ENCODE results near the gene PPP2R5A. TPM values are rescaled to one million over a fixed set of nuclear protein-coding genes. Genes with fewer than 3 reads are reported as not detected.

The PPP2R5A gene
- total and polyA plus RNA-seq, 2 of the 13 experiments (the other 11 are each of a cell fraction or from before 2014, with no cell fraction given): 22.0 to 31.4 TPM

DNA sequence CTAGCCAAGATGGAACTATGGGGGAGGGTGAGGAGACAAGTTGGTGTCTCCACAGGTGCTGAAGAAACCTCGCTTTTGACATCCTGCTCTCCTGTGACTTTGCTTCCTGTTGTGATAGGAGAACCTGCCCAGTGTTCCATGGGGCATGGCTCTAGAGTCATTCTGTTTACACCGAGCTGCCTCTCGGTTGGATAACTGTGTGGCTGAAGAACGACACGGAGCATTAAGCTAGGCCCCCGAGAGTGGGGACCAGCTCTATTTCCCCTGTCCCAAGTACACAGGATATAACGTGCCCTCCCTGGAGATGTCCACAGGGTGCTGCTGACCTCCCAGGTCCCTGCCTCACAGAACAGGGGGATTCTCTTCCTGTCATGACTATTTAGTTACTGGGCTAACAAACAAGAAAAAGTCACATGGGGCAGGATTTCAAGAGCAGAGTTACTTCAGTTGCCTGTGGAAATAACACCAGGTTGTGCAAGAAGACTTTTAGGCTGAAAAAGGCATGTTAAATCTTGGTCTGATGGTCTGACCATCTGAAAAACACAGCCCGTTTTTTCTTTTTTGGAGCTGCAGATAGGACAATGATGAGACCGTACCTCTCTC, 29.4 kb upstream of the PPP2R5A start (continued):
- TF ChIP-seq, protein P1, sequence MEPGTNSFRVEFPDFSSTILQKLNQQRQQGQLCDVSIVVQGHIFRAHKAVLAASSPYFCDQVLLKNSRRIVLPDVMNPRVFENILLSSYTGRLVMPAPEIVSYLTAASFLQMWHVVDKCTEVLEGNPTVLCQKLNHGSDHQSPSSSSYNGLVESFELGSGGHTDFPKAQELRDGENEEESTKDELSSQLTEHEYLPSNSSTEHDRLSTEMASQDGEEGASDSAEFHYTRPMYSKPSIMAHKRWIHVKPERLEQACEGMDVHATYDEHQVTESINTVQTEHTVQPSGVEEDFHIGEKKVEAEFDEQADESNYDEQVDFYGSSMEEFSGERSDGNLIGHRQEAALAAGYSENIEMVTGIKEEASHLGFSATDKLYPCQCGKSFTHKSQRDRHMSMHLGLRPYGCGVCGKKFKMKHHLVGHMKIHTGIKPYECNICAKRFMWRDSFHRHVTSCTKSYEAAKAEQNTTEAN (CRISPR knock-in tag; conservative IDR thresholded peaks at IDR 0.05): 0 out of 2 replicates have a peak, but pooled peaks have one; percentile 27
- TF ChIP-seq, protein P2, sequence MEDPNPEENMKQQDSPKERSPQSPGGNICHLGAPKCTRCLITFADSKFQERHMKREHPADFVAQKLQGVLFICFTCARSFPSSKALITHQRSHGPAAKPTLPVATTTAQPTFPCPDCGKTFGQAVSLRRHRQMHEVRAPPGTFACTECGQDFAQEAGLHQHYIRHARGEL (CRISPR knock-in tag; IDR thresholded peaks at IDR 0.05): no peak
- TF ChIP-seq NCOR1 (IDR thresholded peaks at IDR 0.05; ENCODE audit: borderline replicate concordance, low read length) (no peak; the same call in 1 of the 2 replicates), ZFP82 (CRISPR knock-in tag; IDR thresholded peaks at IDR 0.05; ENCODE audit: borderline replicate concordance) (no peak), TOE1 (CRISPR knock-in tag; IDR thresholded peaks at IDR 0.05) (no peak), NR2F2 (IDR thresholded peaks at IDR 0.05; ENCODE audit: borderline replicate concordance, low read depth) (0 out of 2 replicates have a peak, but pooled peaks have one; percentile 5), ZNF484 (CRISPR knock-in tag; IDR thresholded peaks at IDR 0.05; ENCODE audit: borderline replicate concordance, low read depth) (no peak), PPARG (CRISPR knock-in tag; conservative IDR thresholded peaks at IDR 0.05) (no peak), ZNF549 (CRISPR knock-in tag; IDR thresholded peaks at IDR 0.05) (no peak), ZBTB42 (CRISPR knock-in tag; IDR thresholded peaks at IDR 0.05) (no peak), GZF1 (CRISPR knock-in tag; IDR thresholded peaks at IDR 0.05) (no peak), ISX (CRISPR knock-in tag; conservative IDR thresholded peaks at IDR 0.05) (no peak), NFYC (CRISPR knock-in tag; IDR thresholded peaks at IDR 0.05) (no peak; the same call in 1 of the 2 replicates), SPEN (CRISPR knock-in tag; IDR thresholded peaks at IDR 0.05; ENCODE audit: low read depth) (no peak)
- TF ChIP-seq, protein P3, sequence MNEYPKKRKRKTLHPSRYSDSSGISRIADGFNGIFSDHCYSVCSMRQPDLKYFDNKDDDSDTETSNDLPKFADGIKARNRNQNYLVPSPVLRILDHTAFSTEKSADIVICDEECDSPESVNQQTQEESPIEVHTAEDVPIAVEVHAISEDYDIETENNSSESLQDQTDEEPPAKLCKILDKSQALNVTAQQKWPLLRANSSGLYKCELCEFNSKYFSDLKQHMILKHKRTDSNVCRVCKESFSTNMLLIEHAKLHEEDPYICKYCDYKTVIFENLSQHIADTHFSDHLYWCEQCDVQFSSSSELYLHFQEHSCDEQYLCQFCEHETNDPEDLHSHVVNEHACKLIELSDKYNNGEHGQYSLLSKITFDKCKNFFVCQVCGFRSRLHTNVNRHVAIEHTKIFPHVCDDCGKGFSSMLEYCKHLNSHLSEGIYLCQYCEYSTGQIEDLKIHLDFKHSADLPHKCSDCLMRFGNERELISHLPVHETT (CRISPR knock-in tag; conservative IDR thresholded peaks at IDR 0.05): 0 out of 2 replicates have a peak, but pooled peaks have one; percentile 33
- TF ChIP-seq, protein P4, sequence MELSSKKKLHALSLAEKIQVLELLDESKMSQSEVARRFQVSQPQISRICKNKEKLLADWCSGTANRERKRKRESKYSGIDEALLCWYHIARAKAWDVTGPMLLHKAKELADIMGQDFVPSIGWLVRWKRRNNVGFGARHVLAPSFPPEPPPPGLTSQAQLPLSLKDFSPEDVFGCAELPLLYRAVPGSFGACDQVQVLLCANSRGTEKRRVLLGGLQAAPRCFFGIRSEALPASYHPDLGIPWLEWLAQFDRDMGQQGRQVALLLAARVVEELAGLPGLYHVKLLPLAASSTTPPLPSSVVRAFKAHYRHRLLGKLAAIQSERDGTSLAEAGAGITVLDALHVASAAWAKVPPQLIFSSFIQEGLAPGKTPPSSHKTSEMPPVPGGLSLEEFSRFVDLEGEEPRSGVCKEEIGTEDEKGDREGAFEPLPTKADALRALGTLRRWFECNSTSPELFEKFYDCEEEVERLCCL (CRISPR knock-in tag; IDR thresholded peaks at IDR 0.05; ENCODE audit: borderline replicate concordance): no peak
- TF ChIP-seq, protein P5, sequence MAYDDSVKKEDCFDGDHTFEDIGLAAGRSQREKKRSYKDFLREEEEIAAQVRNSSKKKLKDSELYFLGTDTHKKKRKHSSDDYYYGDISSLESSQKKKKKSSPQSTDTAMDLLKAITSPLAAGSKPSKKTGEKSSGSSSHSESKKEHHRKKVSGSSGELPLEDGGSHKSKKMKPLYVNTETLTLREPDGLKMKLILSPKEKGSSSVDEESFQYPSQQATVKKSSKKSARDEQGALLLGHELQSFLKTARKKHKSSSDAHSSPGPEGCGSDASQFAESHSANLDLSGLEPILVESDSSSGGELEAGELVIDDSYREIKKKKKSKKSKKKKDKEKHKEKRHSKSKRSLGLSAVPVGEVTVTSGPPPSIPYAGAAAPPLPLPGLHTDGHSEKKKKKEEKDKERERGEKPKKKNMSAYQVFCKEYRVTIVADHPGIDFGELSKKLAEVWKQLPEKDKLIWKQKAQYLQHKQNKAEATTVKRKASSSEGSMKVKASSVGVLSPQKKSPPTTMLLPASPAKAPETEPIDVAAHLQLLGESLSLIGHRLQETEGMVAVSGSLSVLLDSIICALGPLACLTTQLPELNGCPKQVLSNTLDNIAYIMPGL (CRISPR knock-in tag; IDR thresholded peaks at IDR 0.05; ENCODE audit: borderline replicate concordance in 1 of 2, low read depth in 1 of 2): peak in 1 of 2 experiments; percentile 33; a peak in 1 of 4 replicates
- TF ChIP-seq, protein P6, sequence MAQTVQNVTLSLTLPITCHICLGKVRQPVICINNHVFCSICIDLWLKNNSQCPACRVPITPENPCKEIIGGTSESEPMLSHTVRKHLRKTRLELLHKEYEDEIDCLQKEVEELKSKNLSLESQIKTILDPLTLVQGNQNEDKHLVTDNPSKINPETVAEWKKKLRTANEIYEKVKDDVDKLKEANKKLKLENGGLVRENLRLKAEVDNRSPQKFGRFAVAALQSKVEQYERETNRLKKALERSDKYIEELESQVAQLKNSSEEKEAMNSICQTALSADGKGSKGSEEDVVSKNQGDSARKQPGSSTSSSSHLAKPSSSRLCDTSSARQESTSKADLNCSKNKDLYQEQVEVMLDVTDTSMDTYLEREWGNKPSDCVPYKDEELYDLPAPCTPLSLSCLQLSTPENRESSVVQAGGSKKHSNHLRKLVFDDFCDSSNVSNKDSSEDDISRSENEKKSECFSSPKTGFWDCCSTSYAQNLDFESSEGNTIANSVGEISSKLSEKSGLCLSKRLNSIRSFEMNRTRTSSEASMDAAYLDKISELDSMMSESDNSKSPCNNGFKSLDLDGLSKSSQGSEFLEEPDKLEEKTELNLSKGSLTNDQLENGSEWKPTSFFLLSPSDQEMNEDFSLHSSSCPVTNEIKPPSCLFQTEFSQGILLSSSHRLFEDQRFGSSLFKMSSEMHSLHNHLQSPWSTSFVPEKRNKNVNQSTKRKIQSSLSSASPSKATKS (CRISPR knock-in tag; IDR thresholded peaks at IDR 0.05): no peak
- TF ChIP-seq, protein P7, sequence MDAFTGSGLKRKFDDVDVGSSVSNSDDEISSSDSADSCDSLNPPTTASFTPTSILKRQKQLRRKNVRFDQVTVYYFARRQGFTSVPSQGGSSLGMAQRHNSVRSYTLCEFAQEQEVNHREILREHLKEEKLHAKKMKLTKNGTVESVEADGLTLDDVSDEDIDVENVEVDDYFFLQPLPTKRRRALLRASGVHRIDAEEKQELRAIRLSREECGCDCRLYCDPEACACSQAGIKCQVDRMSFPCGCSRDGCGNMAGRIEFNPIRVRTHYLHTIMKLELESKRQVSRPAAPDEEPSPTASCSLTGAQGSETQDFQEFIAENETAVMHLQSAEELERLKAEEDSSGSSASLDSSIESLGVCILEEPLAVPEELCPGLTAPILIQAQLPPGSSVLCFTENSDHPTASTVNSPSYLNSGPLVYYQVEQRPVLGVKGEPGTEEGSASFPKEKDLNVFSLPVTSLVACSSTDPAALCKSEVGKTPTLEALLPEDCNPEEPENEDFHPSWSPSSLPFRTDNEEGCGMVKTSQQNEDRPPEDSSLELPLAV (CRISPR knock-in tag; conservative IDR thresholded peaks at IDR 0.05; ENCODE audit: low read depth): no peak

Measured in HepG2 (cell line).